IPS-20b (cell line): Measurements from ENCODE around the gene TM4SF18.

Experiments
- H3K27ac ChIP-seq: one replicate; pipeline ENCODE4 v1.5.1; 2013; ENCODE audit warnings: low read length
- H3K27me3 ChIP-seq: 2 replicates; pipeline ENCODE4 v1.6.1; 2013; ENCODE audit warnings: mild to moderate bottlenecking, low read length, inconsistent platforms; ENCODE audit not compliant: insufficient read depth
- H3K36me3 ChIP-seq: 2 replicates; pipeline ENCODE4 v1.6.1; 2013; ENCODE audit warnings: low read depth, mild to moderate bottlenecking, inconsistent platforms, low read length, moderate library complexity; ENCODE audit not compliant: insufficient read depth
- H3K4me1 ChIP-seq: 2 replicates; pipeline ENCODE4 v1.6.1; 2013; ENCODE audit warnings: mild to moderate bottlenecking, control low read depth, inconsistent platforms, low read length, moderate library complexity; ENCODE audit not compliant: insufficient read depth
- H3K4me3 ChIP-seq: 2 replicates; pipeline ENCODE4 v1.5.1; 2013; ENCODE audit warnings: mild to moderate bottlenecking, low read length, inconsistent platforms
- H3K9ac ChIP-seq: 2 replicates; pipeline ENCODE4 v1.6.1; 2013; ENCODE audit warnings: low read depth, mild to moderate bottlenecking, inconsistent platforms, low read length, moderate library complexity
- H3K9me3 ChIP-seq: 2 replicates; pipeline ENCODE4 v1.6.1; 2013; ENCODE audit warnings: mild to moderate bottlenecking, low read depth, low read length, inconsistent platforms; ENCODE audit not compliant: insufficient read depth

The TM4SF18 gene

GRCh38 chr3:149366031-149366430, 32.6 kb upstream of the TM4SF18 start:
- no peak overlapping the region for H3K9ac ChIP-seq
- H3K4me1 ChIP-seq = peaks cover 38% of the 10 kb centered on the region
- no peak overlapping the region for H3K27ac ChIP-seq

GRCh38 chr3:149364624-149365023, 31.2 kb upstream of the TM4SF18 start:
- Histone ChIP-seq H3K36me3 (no peaks in the 10 kb centered on the region), H3K4me3 (no peak overlapping the region), H3K4me1 (peaks cover 27% of the 10 kb centered on the region), H3K27ac (no peak overlapping the region), H3K27me3 (no peaks in the 10 kb centered on the region), H3K9me3 (no peaks in the 10 kb centered on the region), H3K9ac (no peak overlapping the region)

More at GRCh38 chr3:149366031-149366430, 32.6 kb upstream of the TM4SF18 start:
- no peaks in the 10 kb centered on the region for H3K9me3 ChIP-seq
- no peaks in the 10 kb centered on the region for H3K36me3 ChIP-seq
- no peaks in the 10 kb centered on the region for H3K27me3 ChIP-seq
- no peak overlapping the region for H3K4me3 ChIP-seq

DNA sequence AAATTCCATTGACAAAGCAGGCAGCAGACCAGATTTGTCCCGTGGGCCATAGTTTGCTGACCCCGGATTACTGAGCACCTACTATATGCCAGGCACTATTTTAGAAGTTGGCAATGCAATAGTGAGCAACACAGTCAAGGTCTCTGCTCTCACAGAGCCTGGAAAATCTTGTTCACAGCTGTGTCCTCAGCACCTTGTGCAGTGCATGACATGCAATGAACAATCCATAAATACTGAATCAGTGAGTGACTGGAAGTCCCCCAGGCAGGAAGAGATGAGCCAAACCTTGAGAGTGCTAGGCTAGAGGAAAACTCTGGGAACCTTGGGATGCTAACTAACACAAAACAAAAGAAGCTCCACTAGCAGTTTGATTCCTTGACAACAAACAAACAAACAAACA, 29.6 kb upstream of the TM4SF18 start:
- Histone ChIP-seq H3K9ac (no peak overlapping the region), H3K36me3 (no peaks in the 10 kb centered on the region), H3K9me3 (no peaks in the 10 kb centered on the region), H3K4me3 (no peak overlapping the region), H3K27ac (no peak overlapping the region), H3K27me3 (no peaks in the 10 kb centered on the region), H3K4me1 (peaks cover 13% of the 10 kb centered on the region; the same call in 1 of the 2 replicates)

- no peak overlapping the region for H3K9ac ChIP-seq
- no peaks in the 10 kb centered on the region for H3K27me3 ChIP-seq
- no peaks in the 10 kb centered on the region for H3K9me3 ChIP-seq
- no peak overlapping the region for H3K27ac ChIP-seq
- H3K4me3 ChIP-seq = no peak overlapping the region
- peaks cover 13% of the 10 kb centered on the region; the same call in 1 of the 2 replicates for H3K4me1 ChIP-seq
- no peaks in the 10 kb centered on the region for H3K36me3 ChIP-seq
These were observed 28.9 kb upstream of the TM4SF18 start for GRCh38 chr3:149362366-149362765.

DNA sequence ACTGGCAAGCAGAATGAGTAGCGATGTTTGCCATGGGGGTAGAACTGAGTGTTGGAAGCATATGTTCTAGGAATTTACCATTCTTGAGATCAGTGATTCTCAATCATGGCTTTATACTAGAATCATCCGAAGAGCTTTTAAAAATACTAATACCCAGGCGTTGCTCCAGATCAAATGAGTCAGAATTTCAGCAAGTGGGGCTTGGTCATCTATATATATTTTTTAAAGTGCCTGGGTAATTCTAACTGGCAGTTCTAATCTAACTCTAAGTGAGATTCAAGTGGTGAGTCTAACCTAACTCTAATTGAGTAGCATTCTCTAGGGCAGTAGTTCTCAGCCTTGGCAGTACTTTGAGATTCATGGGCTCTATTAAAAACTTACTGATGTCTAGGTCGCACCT, 23.2 kb upstream of the TM4SF18 start:
- Histone ChIP-seq H3K9me3 (no peaks in the 10 kb centered on the region), H3K36me3 (no peaks in the 10 kb centered on the region), H3K4me1 (peaks cover 4% of the 10 kb centered on the region; the same call in 1 of the 2 replicates), H3K27ac (no peak overlapping the region), H3K9ac (no peak overlapping the region), H3K4me3 (no peak overlapping the region), H3K27me3 (no peaks in the 10 kb centered on the region)

- Histone ChIP-seq H3K4me3 (no peak overlapping the region), H3K9ac (no peak overlapping the region), H3K4me1 (no peaks in the 10 kb centered on the region), H3K27ac (no peak overlapping the region), H3K9me3 (no peaks in the 10 kb centered on the region), H3K27me3 (no peaks in the 10 kb centered on the region), H3K36me3 (no peaks in the 10 kb centered on the region)
These were observed 22.7 kb upstream of the TM4SF18 start for GRCh38 chr3:149356044-149356592.

- Histone ChIP-seq H3K27ac (no peak overlapping the region), H3K9me3 (no peaks in the 10 kb centered on the region), H3K4me1 (no peaks in the 10 kb centered on the region), H3K9ac (no peak overlapping the region), H3K36me3 (no peaks in the 10 kb centered on the region), H3K4me3 (no peak overlapping the region), H3K27me3 (no peaks in the 10 kb centered on the region)
These were observed 20.2 kb upstream of the TM4SF18 start for GRCh38 chr3:149353581-149354184.

- Histone ChIP-seq H3K27ac (no peak overlapping the region), H3K27me3 (no peaks in the 10 kb centered on the region), H3K9me3 (no peaks in the 10 kb centered on the region), H3K4me3 (no peak overlapping the region), H3K9ac (no peak overlapping the region), H3K36me3 (no peaks in the 10 kb centered on the region), H3K4me1 (0 out of 2 replicates have a peak, but pooled peaks cover 2% of the 10 kb centered on the region)
These were observed 19.1 kb upstream of the TM4SF18 start for GRCh38 chr3:149352556-149352955.

GRCh38 chr3:149343951-149344350, 10.5 kb upstream of the TM4SF18 start:
- Histone ChIP-seq H3K27ac (no peak overlapping the region), H3K36me3 (no peaks in the 10 kb centered on the region), H3K9ac (no peak overlapping the region), H3K4me3 (no peak overlapping the region), H3K27me3 (no peaks in the 10 kb centered on the region), H3K9me3 (no peaks in the 10 kb centered on the region), H3K4me1 (peaks cover 10% of the 10 kb centered on the region)

DNA sequence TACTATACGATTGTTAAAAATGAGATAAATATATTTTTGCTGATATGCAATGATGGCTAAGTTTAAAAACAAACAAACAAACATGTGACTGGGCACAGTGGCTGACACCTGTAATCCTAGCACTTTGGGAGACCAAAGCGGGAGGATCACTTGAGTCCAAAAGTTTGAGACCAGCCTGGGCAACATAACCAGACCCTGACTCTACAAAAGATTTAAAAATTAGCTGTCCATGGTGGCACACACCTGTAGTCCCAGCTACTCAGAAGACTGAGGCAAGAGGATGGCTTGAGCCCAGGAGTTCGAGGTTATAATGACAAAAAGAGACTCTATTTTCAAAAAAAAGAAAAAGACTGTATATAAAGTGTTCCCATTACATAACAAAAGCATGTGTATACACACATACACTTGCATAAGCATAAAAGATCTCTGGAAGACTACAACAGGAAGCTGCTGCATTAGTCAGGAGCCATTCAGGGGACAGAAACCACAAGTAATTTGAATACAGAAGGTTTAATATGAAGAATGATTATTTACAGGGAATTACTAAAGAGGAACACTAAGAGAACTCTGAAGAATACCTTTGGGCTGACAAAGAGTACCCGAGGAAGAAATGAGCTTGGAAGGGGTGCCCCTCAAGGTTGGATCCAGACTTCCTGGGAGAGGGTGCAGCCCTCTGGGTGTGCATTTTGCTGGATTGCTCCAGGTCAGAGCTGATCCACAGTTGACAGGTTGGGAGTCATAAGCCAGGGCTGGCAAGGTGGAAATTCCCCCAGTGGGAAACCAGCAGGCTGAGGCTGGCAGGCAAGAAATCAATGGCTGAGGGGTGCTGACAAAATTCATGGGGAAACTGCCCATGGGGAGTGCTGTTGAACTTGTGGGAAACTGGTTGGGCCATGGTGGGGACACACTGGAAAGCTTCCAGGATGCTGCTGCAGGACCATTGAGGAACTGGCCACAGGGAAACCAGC, 9.3 kb upstream of the TM4SF18 start:
- H3K9ac ChIP-seq = no peak overlapping the region
- H3K27ac ChIP-seq = no peak overlapping the region
- H3K4me1 ChIP-seq = peaks cover 8% of the 10 kb centered on the region

DNA sequence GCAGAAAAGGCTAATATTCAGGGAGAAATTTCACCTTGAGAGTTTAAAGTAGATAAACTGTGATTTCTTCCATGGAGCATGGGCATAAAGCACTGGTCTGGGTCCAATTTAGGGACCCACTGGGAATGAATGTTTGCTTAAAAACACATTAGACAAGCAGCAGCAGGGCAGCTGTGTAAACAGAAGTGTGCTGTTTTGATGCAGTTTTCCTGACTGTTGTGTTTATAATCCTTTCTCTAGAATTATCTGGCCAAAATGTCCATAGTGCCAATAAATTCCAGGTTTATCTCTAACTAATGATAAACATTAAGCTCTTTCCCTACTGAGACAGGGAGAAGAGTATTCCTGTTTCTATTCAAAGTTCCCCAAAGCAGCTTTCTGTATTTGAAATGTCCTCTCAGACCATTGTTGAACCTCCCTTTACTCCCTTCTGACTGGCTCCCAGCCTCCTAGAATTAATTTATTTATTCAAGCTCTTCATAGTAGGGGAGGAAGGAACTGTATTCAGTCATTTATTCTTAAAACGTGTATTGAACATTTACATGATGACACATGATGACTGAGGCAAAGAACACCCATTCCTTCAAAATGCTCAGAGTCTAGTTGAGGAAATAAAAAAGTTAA, 7.0 kb upstream of the TM4SF18 start:
- H3K9me3 ChIP-seq = no peaks in the 10 kb centered on the region
- peak overlapping the region; percentile 1; the same call in 1 of the 2 replicates for H3K9ac ChIP-seq
- no peak overlapping the region for H3K4me3 ChIP-seq
- H3K27me3 ChIP-seq = no peaks in the 10 kb centered on the region
- peaks cover 8% of the 10 kb centered on the region for H3K4me1 ChIP-seq
- no peak overlapping the region for H3K27ac ChIP-seq
- H3K36me3 ChIP-seq = no peaks in the 10 kb centered on the region

More for the DNA sequence above, 9.3 kb upstream of the TM4SF18 start:
- H3K4me3 ChIP-seq = no peak overlapping the region
- no peaks in the 10 kb centered on the region for H3K27me3 ChIP-seq
- H3K36me3 ChIP-seq = no peaks in the 10 kb centered on the region
- H3K9me3 ChIP-seq = no peaks in the 10 kb centered on the region
